CD14-positive monocyte (primary cell): ENCODE measurements around the gene MIGA2. TPM values are rescaled to one million over a fixed set of nuclear protein-coding genes. Genes with fewer than 3 reads are reported as not detected.
A peak's percentile ranks its signal among the peaks of the same experiment; 100 is the strongest.

Source experiments
- DNase-seq, 3 donors: peaks; one replicate each; pipeline ENCODE4 v3.0.0-alpha.2; 2011 to 2022
- H2AFZ ChIP-seq: 2 replicates; pipeline ENCODE4 v1.6.0; 2012; ENCODE audit warnings: mild to moderate bottlenecking, low read depth, low read length, inconsistent platforms; ENCODE audit not compliant: insufficient read depth, poor library complexity, severe bottlenecking
- H3K27ac ChIP-seq, 2 donors: 1 replicate in 1 of 2; 2 replicates in 1 of 2; pipeline ENCODE4 v1.5.1; 2012 to 2013; ENCODE audit warnings: low read length in 2 of 2, control low read depth in 1 of 2, inconsistent platforms in 1 of 2, low read depth in 1 of 2, mild to moderate bottlenecking in 1 of 2
- H3K27me3 ChIP-seq, 2 donors: one replicate each; pipeline versions ENCODE4 v1.6.0 to v1.6.1; 2011 to 2013; ENCODE audit warnings: low read length in 2 of 2; ENCODE audit not compliant: control insufficient read depth in 2 of 2, insufficient read depth in 2 of 2
- H3K36me3 ChIP-seq, 2 donors: replicated peaks in 1 of 2; 1 replicate in 1 of 2; 2 replicates in 1 of 2; pipeline versions ENCODE4 v1.5.1 to v1.6.1; 2012 to 2013; ENCODE audit warnings: low read length in 2 of 2, control low read depth in 1 of 2, inconsistent platforms in 1 of 2, mild to moderate bottlenecking in 1 of 2; ENCODE audit not compliant: insufficient read depth in 2 of 2, control insufficient read depth in 1 of 2
- H3K4me1 ChIP-seq, 2 donors: 1 replicate in 1 of 2; 2 replicates in 1 of 2; pipeline versions ENCODE4 v1.5.1 to v1.6.1; 2012 to 2013; ENCODE audit warnings: low read length in 2 of 2, control low read depth in 1 of 2, inconsistent platforms in 1 of 2, mild to moderate bottlenecking in 1 of 2, moderate library complexity in 1 of 2; ENCODE audit not compliant: insufficient read depth in 2 of 2, control insufficient read depth in 1 of 2
- H3K4me2 ChIP-seq: replicated peaks from 2 replicates; pipeline ENCODE3; 2012; ENCODE audit warnings: low read length, moderate library complexity, mild to moderate bottlenecking; ENCODE audit not compliant: poor library complexity, severe bottlenecking; ENCODE audit errors: extremely low read depth
- H3K4me3 ChIP-seq, 3 experiments: fragments of 200-600 bp in 1 of 3; sonication (generic) in 1 of 3; replicated peaks in 1 of 3; 1 replicate in 2 of 3; 2 replicates in 1 of 3; pipeline ENCODE4 v1.5.1; 2011 to 2013; ENCODE audit warnings: low read length in 3 of 3, mild to moderate bottlenecking in 3 of 3, control low read depth in 2 of 3, low read depth in 2 of 3, inconsistent platforms in 1 of 3, moderate library complexity in 1 of 3
- H3K79me2 ChIP-seq: 2 replicates; pipeline ENCODE4 v1.6.0; 2012; ENCODE audit warnings: mild to moderate bottlenecking, control low read depth, inconsistent platforms, low read length, moderate library complexity; ENCODE audit not compliant: insufficient read depth
- H3K9ac ChIP-seq: 2 replicates; pipeline ENCODE4 v1.6.0; 2017; ENCODE audit warnings: low read length, mild to moderate bottlenecking; ENCODE audit not compliant: insufficient read depth, poor library complexity, severe bottlenecking
- H3K9me3 ChIP-seq, 2 donors: replicated peaks in 1 of 2; 1 replicate in 1 of 2; 2 replicates in 1 of 2; pipeline versions ENCODE4 v1.5.1 to v1.6.1; 2012 to 2013; ENCODE audit warnings: low read length in 2 of 2, control low read depth in 1 of 2; ENCODE audit not compliant: control insufficient read depth in 1 of 2, insufficient read depth in 1 of 2
- H4K20me1 ChIP-seq: 2 replicates; pipeline ENCODE4 v1.6.0; 2012; ENCODE audit warnings: mild to moderate bottlenecking, low read length, control low read depth, moderate library complexity; ENCODE audit not compliant: insufficient read depth
- H3K27ac Mint-ChIP-seq, 7 donors: one replicate each; pipeline ENCODE4 v1.8.0; 2020; ENCODE audit warnings: mild to moderate bottlenecking in 7 of 7, mixed read lengths in 7 of 7, moderate library complexity in 6 of 7, inconsistent platforms in 2 of 7
- H3K27me3 Mint-ChIP-seq, 3 donors: one replicate each; pipeline ENCODE4 v1.8.0; 2021 to 2022; ENCODE audit warnings: low read depth in 3 of 3, mild to moderate bottlenecking in 3 of 3, mixed read lengths in 3 of 3, moderate library complexity in 3 of 3, inconsistent platforms in 1 of 3
- H3K36me3 Mint-ChIP-seq, 2 donors: one replicate each; pipeline ENCODE4 v1.8.0; 2020; ENCODE audit warnings: mixed read lengths in 2 of 2, inconsistent platforms in 1 of 2, mild to moderate bottlenecking in 1 of 2
- H3K4me1 Mint-ChIP-seq: one replicate; pipeline ENCODE4 v1.8.0; 2020; ENCODE audit warnings: mild to moderate bottlenecking, mixed read lengths
- H3K4me3 Mint-ChIP-seq, 2 donors: one replicate each; pipeline ENCODE4 v1.8.0; 2020; ENCODE audit warnings: mild to moderate bottlenecking in 2 of 2, mixed read lengths in 2 of 2, moderate library complexity in 1 of 2
- H3K9me3 Mint-ChIP-seq, 7 donors: one replicate each; pipeline ENCODE4 v1.8.0; 2020 to 2022; ENCODE audit warnings: mixed read lengths in 7 of 7, mild to moderate bottlenecking in 6 of 7, moderate library complexity in 6 of 7, inconsistent platforms in 2 of 7
- WGBS: methylation state at CpG from one replicate; pipeline ENCODE4 v1.1.5; 2013; ENCODE audit warnings: missing lambda C conversion rate; ENCODE audit not compliant: insufficient coverage; 5-methylcytosine and 5-hydroxymethylcytosine counted together
- intact Hi-C, 2 donors: fragments of 100-400 bp; cut with micrococcal nuclease; formaldehyde crosslinking; loops; one replicate each; pipeline versions ENCODE4 v1.15.0 to v1.15.1; 2023
- polyA plus RNA-seq, 3 donors: library from polyadenylated mRNA; depleted of rRNA in 1 of 3; unstranded in 2 of 3; stranded (reverse) in 1 of 3; fragments of 300-500 nt in 2 of 3; fragments of >200 nt in 1 of 3; fragmentation: Illumina TruSeq in 2 of 3; gene quantifications; 1 replicate in 2 of 3; 2 replicates in 1 of 3; pipeline ENCODE4 v1.2.3, GENCODE V29; 2012 to 2021
- TF ChIP-seq, protein P1 (sequence below): fragments of 200-600 bp; IDR thresholded peaks from one replicate; pipeline ENCODE4 v1.8.0; 2022; ENCODE audit warnings: antibody characterized with exemption, mild to moderate bottlenecking

MIGA2 gene
- polyA plus RNA-seq, 3 donors: 1.9 to 45.4 (median 5.9) TPM

DNA sequence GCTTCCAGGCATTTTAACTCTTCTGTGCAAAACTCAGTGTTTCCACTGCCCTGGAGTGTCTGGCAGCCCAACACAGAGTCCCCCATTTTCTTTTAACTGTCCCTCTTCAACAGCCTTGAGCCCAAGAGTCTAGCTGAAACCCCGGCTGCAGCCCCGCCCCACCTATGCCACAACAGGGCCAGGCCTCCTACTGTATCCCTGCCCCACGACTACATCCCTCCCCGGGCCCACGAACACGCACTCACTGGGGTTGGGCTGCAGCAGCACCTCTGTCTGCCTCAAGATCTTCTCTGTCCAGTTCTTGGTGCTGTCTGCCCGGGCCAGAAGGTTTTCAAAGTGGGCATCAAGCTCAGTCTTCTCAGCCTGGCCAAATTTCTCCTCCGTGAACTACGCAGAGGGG, 14.4 kb upstream of the MIGA2 start:
- H3K36me3 ChIP-seq: peaks cover 0 to 14% of the 10 kb centered on the region in 2 donors
- H3K4me2 ChIP-seq: no peak overlapping the region
- H3K4me1 ChIP-seq: peaks cover 2 to 5% of the 10 kb centered on the region in 2 donors
- H3K79me2 ChIP-seq: peaks cover 4% of the 10 kb centered on the region
- H2AFZ ChIP-seq: no peak overlapping the region
- H3K27me3 ChIP-seq: no peaks in the 10 kb centered on the region
- Mint-ChIP-seq H3K9me3 (peaks cover 0 to 2% (median 0%) of the 10 kb centered on the region in 7 donors), H3K36me3 (peaks cover 13 to 43% of the 10 kb centered on the region in 2 donors), H3K4me1 (peaks cover 21% of the 10 kb centered on the region), H3K4me3 (no peak overlapping the region), H3K27ac (peak overlapping the region in 2 of 7 donors; percentile 11 to 20), H3K27me3 (peaks cover 0 to 5% (median 2%) of the 10 kb centered on the region in 3 donors)
- no peak for DNase-seq
- H3K27ac ChIP-seq: no peak overlapping the region
- no peaks in the 10 kb centered on the region for H3K9me3 ChIP-seq
- H3K4me3 ChIP-seq: no peak overlapping the region
- H3K9ac ChIP-seq: no peak overlapping the region
- TF ChIP-seq, protein P1, sequence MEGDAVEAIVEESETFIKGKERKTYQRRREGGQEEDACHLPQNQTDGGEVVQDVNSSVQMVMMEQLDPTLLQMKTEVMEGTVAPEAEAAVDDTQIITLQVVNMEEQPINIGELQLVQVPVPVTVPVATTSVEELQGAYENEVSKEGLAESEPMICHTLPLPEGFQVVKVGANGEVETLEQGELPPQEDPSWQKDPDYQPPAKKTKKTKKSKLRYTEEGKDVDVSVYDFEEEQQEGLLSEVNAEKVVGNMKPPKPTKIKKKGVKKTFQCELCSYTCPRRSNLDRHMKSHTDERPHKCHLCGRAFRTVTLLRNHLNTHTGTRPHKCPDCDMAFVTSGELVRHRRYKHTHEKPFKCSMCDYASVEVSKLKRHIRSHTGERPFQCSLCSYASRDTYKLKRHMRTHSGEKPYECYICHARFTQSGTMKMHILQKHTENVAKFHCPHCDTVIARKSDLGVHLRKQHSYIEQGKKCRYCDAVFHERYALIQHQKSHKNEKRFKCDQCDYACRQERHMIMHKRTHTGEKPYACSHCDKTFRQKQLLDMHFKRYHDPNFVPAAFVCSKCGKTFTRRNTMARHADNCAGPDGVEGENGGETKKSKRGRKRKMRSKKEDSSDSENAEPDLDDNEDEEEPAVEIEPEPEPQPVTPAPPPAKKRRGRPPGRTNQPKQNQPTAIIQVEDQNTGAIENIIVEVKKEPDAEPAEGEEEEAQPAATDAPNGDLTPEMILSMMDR: no peak
- WGBS: 95% methylated on average over 7 of the region's 9 CpGs
- peaks cover 11% of the 10 kb centered on the region for H4K20me1 ChIP-seq
- intact Hi-C loops: loop anchor here in 1 of 2 donors (10.0 kb wide), 1 partner anchor 567 kb away; the partner anchor contains the start of gene ODF2

DNA sequence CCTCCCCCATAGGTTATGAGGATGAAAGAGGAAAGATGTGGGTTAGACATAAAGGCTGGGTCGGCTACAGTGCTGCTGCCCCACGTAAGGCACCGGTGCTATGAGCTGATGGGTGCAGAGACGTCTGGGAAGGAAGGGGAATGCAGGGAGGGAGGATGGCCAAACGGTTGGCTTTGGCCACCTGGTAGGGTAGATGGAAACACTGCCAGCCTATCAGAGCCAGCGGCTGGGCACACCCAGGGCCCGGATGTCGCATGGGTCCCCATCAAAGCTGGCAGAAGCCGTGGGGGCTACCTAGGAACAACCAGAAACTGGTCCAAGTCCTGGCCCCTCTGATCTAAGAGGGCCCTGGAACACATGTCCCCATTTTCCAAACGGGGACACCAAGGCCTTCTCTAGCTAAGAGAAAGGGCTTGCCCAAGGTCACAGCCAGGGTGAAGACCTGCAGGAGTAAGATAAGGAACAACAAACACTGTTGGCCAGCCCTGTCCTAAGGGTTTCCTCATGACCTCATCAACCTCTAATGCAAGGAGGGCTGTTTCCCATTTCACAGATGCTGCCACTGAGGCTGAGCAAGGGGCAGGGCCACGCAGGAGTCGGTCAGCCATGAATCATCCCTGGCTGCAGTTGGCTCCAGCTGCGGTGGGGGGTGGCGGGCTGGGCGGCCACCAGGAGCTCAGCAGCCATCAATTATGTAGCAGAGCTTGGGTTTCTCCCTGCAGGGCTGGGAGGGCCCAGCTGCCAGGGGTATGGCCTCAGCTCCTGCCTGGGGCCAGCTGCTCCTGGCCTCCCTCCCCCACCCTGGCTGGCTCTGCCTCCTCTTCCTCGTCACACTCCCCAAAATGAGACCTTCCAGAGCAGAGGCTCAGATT, 13.2 kb upstream of the MIGA2 start:
- Mint-ChIP-seq H3K27me3 (peaks cover 0 to 5% (median 1%) of the 10 kb centered on the region in 3 donors), H3K4me3 (no peak overlapping the region), H3K36me3 (peaks cover 8 to 32% of the 10 kb centered on the region in 2 donors), H3K9me3 (peaks cover 0 to 2% (median 0%) of the 10 kb centered on the region in 7 donors), H3K4me1 (peaks cover 26% of the 10 kb centered on the region), H3K27ac (peak overlapping the region in 1 of 7 donors; percentile 44)
- TF ChIP-seq, protein P1: no peak
- H3K4me2 ChIP-seq: no peak overlapping the region
- no peak for DNase-seq
- H2AFZ ChIP-seq: no peak overlapping the region
- H3K27me3 ChIP-seq: no peaks in the 10 kb centered on the region
- intact Hi-C loops: loop anchor here in 1 of 2 donors (10.0 kb wide), 1 partner anchor 568 kb away; the partner anchor contains the start of gene ODF2
- H4K20me1 ChIP-seq: peaks cover 11% of the 10 kb centered on the region
- H3K27ac ChIP-seq: no peak overlapping the region
- peaks cover 0 to 7% of the 10 kb centered on the region in 2 donors for H3K36me3 ChIP-seq
- peak overlapping the region; percentile 4 for H3K9ac ChIP-seq
- H3K79me2 ChIP-seq: peaks cover 11% of the 10 kb centered on the region
- H3K4me1 ChIP-seq: peaks cover 9 to 14% of the 10 kb centered on the region in 2 donors
- no peaks in the 10 kb centered on the region for H3K9me3 ChIP-seq
- H3K4me3 ChIP-seq: no peak overlapping the region
- WGBS: 82% methylated on average over 15 of the region's 16 CpGs
